Cortex of kidney (tissue), 1 donor: ENCODE measurements around the gene MCM9.
"Not testable (repeated sequence)": the region's sequence is repeated elsewhere in the genome, so short reads cannot be mapped to it uniquely, and the experiment has no call there.

Experiments
- DNase-seq: peaks from one replicate; lab custom pipeline; 2025; lab: John Stamatoyannopoulos, UW

MCM9 gene

GRCh38 chr6:118893807-118894424, 41.0 kb downstream of the MCM9 start, which contains the start of gene ASF1A:
Gene ASF1A (plus strand): TSS chr6:118894152. CDS start chr6:118894414, 262 bp downstream.
- DNase-seq = peak; percentile 63

- no peak for DNase-seq
Observed at GRCh38 chr6:118893064-118893806, 41.7 kb downstream of the MCM9 start.

GRCh38 chr6:118892355-118892991, 42.5 kb downstream of the MCM9 start:
- DNase-seq = no peak

- no peak for DNase-seq
Observed at GRCh38 chr6:118890997-118891790, 43.8 kb downstream of the MCM9 start.

- DNase-seq = no peak
Observed at GRCh38 chr6:118889163-118889562, 45.8 kb downstream of the MCM9 start.

- DNase-seq = no peak
Observed at GRCh38 chr6:118886641-118887040, 48.3 kb downstream of the MCM9 start.

GRCh38 chr6:118882314-118882905, 52.5 kb downstream of the MCM9 start:
- no peak for DNase-seq

- no peak for DNase-seq
Observed at GRCh38 chr6:118881440-118882313, 53.3 kb downstream of the MCM9 start.

GRCh38 chr6:118877806-118878205, 57.2 kb downstream of the MCM9 start:
- no peak for DNase-seq

- DNase-seq = no peak
Observed at GRCh38 chr6:118876814-118877213, 58.1 kb downstream of the MCM9 start.

- DNase-seq = no peak
Observed at GRCh38 chr6:118876198-118876597, 58.8 kb downstream of the MCM9 start.

- DNase-seq = no peak
Observed at GRCh38 chr6:118875672-118876071, 59.3 kb downstream of the MCM9 start.

- DNase-seq = no peak
Observed at GRCh38 chr6:118873239-118873638, 61.7 kb downstream of the MCM9 start.

- no peak for DNase-seq
Observed at GRCh38 chr6:118872726-118873125, 62.2 kb downstream of the MCM9 start.

GRCh38 chr6:118872318-118872717, 62.6 kb downstream of the MCM9 start:
- no peak for DNase-seq

GRCh38 chr6:118871331-118871730, 63.6 kb downstream of the MCM9 start:
- no peak for DNase-seq

- no peak for DNase-seq
Observed at GRCh38 chr6:118869894-118870589, 64.9 kb downstream of the MCM9 start.

- DNase-seq = no peak
Observed at GRCh38 chr6:118869350-118869749, 65.6 kb downstream of the MCM9 start.

GRCh38 chr6:118868901-118869300, 66.1 kb downstream of the MCM9 start:
- DNase-seq = not testable (repeated sequence)

GRCh38 chr6:118867181-118867580, 67.8 kb downstream of the MCM9 start:
- no peak for DNase-seq
